Neuron (in vitro differentiated cells): Measurements from ENCODE around the gene ARHGAP28.

ENCODE experiments used
- H2AFZ ChIP-seq: one replicate; pipeline ENCODE4 v1.6.1; 2013; ENCODE audit warnings: low read depth, mild to moderate bottlenecking, inconsistent platforms, low read length, moderate library complexity
- H3K27me3 ChIP-seq: one replicate; pipeline ENCODE4 v1.6.1; 2013; ENCODE audit warnings: low read length; ENCODE audit not compliant: insufficient read depth
- H3K36me3 ChIP-seq: one replicate; pipeline ENCODE4 v1.6.1; 2013; ENCODE audit warnings: low read length; ENCODE audit not compliant: insufficient read depth
- H3K4me1 ChIP-seq: one replicate; pipeline ENCODE4 v1.6.1; 2013; ENCODE audit warnings: low read length; ENCODE audit not compliant: insufficient read depth
- H3K4me3 ChIP-seq: 2 replicates; pipeline ENCODE4 v1.5.1; 2013; ENCODE audit warnings: mild to moderate bottlenecking, low read length, moderate library complexity
- H3K9me3 ChIP-seq: one replicate; pipeline ENCODE4 v1.6.1; 2013; ENCODE audit warnings: low read length

The ARHGAP28 gene

GRCh38 chr18:6719910-6720683 lies 9.4 kb upstream of the ARHGAP28 start:
- Histone ChIP-seq H3K27me3 (no peaks in the 10 kb centered on the region), H3K36me3 (no peaks in the 10 kb centered on the region), H3K9me3 (no peaks in the 10 kb centered on the region), H2AFZ (no peak overlapping the region), H3K4me1 (no peaks in the 10 kb centered on the region), H3K4me3 (no peak overlapping the region)

GRCh38 chr18:6721755-6722154 lies 7.8 kb upstream of the ARHGAP28 start:
- H3K4me1 ChIP-seq = no peaks in the 10 kb centered on the region

GRCh38 chr18:6722690-6723089 lies 6.8 kb upstream of the ARHGAP28 start:
- H3K9me3 ChIP-seq = no peaks in the 10 kb centered on the region
- no peaks in the 10 kb centered on the region for H3K36me3 ChIP-seq
- H3K4me1 ChIP-seq = no peaks in the 10 kb centered on the region
- no peaks in the 10 kb centered on the region for H3K27me3 ChIP-seq
- H3K4me3 ChIP-seq = no peak overlapping the region
- no peak overlapping the region for H2AFZ ChIP-seq

More at GRCh38 chr18:6721755-6722154, 7.8 kb upstream of the ARHGAP28 start:
- no peaks in the 10 kb centered on the region for H3K27me3 ChIP-seq
- no peaks in the 10 kb centered on the region for H3K36me3 ChIP-seq
- H3K4me3 ChIP-seq = no peak overlapping the region
- H3K9me3 ChIP-seq = no peaks in the 10 kb centered on the region
- H2AFZ ChIP-seq = no peak overlapping the region

DNA sequence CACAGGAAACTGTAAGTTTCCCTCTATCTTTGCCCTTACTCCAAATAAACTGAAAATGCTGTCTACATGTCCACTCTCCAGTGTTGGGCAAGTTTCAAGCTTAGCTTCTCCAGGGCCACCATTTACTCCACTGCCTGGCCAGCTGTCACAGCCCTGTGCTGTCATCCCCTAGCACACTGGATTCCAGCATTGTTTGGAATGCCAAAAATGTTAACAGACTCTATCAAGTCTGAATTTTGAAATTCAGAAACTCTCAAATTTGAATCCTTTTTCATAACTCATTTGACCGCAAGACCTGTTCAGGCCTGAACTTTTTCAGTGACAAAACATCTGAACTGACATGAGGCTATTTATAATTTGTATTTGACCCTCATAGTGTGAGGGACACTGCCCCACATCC lies 5.2 kb upstream of the ARHGAP28 start:
- Histone ChIP-seq H3K27me3 (no peaks in the 10 kb centered on the region), H3K36me3 (no peaks in the 10 kb centered on the region), H3K4me3 (no peak overlapping the region), H3K9me3 (no peaks in the 10 kb centered on the region), H3K4me1 (no peaks in the 10 kb centered on the region), H2AFZ (no peak overlapping the region)

- peak overlapping the region; percentile 82 for H2AFZ ChIP-seq
- H3K9me3 ChIP-seq = no peaks in the 10 kb centered on the region
- H3K4me1 ChIP-seq = peaks cover 14% of the 10 kb centered on the region
- no peak overlapping the region for H3K4me3 ChIP-seq
- no peaks in the 10 kb centered on the region for H3K27me3 ChIP-seq
- no peaks in the 10 kb centered on the region for H3K36me3 ChIP-seq
Measured at GRCh38 chr18:6728331-6728730, 1.2 kb upstream of the ARHGAP28 start.

DNA sequence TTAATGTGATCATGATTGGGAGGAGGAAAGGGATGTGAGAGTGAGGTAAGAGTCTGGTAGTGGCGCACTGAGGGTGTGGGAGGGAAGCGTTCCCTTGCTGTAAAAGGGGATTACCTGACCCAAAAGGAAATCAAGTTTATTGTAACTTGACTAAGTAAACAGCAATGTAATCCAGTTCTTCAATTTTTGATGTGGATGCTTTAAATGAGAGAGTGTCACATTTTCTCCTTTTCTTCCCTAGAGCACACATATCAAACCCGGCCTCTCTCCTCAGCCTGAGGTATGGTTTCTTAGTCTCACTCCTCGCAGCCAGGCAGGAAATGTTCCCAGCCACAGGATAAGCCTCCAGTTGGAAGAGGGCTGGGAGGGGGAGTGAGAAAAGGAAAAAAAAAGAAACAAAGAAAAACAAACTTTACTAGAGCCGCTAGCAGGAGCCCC lies 688 bp upstream of the ARHGAP28 start:
- Histone ChIP-seq H3K9me3 (no peaks in the 10 kb centered on the region), H2AFZ (peak overlapping the region; percentile 82), H3K4me1 (peaks cover 14% of the 10 kb centered on the region), H3K27me3 (no peaks in the 10 kb centered on the region), H3K36me3 (no peaks in the 10 kb centered on the region), H3K4me3 (peak overlapping the region; percentile 68)

DNA sequence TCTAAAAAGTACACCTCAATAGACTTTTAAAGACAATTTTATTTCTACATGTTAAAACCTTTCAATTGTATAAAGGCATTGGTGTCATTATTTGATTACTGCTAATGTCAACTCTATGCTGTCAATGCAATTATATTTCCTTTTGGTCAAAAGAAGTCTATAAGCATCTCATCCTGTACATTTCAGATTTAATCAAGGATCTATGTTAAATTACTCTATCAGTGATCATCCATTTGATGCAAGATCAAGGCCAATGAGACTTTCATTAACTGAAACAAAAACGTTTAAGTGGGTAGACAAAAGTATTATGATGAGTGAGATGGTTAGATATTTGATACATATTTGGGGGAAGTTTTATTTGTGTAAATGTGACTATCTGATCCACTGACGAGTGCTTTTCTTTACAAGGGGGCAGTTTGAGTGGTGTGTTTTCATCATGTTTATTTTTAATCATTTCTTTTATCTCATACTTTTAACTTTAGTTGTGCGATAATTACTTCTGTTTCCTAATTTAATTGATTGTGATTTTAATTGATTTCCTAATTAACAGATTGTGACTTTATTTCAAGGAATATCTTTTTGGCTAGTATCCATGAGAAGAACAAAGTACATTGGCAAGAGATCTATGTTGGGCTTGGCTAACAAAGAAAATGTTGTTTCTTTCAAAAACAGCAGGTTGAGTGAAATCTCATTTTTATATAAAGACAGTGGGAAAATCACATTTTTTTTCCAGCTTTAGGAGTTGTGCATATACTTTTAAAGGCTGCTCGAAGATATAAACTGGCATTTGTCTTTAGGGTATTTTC lies 1.1 kb downstream of the ARHGAP28 start:
- Histone ChIP-seq H3K4me1 (peaks cover 14% of the 10 kb centered on the region), H3K27me3 (no peaks in the 10 kb centered on the region), H3K4me3 (peak overlapping the region; percentile 68), H3K9me3 (no peaks in the 10 kb centered on the region), H2AFZ (peak overlapping the region; percentile 82), H3K36me3 (no peaks in the 10 kb centered on the region)

- H3K4me1 ChIP-seq = peaks cover 14% of the 10 kb centered on the region
- no peaks in the 10 kb centered on the region for H3K9me3 ChIP-seq
- H2AFZ ChIP-seq = peak overlapping the region; percentile 82
- no peaks in the 10 kb centered on the region for H3K36me3 ChIP-seq
- H3K4me3 ChIP-seq = peak overlapping the region; percentile 68
- H3K27me3 ChIP-seq = no peaks in the 10 kb centered on the region
Measured at GRCh38 chr18:6731222-6731596, 1.7 kb downstream of the ARHGAP28 start.

GRCh38 chr18:6732952-6733351 lies 3.4 kb downstream of the ARHGAP28 start:
- Histone ChIP-seq H3K9me3 (no peaks in the 10 kb centered on the region), H3K27me3 (no peaks in the 10 kb centered on the region), H3K36me3 (no peaks in the 10 kb centered on the region), H3K4me3 (no peak overlapping the region), H2AFZ (no peak overlapping the region), H3K4me1 (peaks cover 20% of the 10 kb centered on the region)

- no peaks in the 10 kb centered on the region for H3K9me3 ChIP-seq
- no peak overlapping the region for H2AFZ ChIP-seq
- no peaks in the 10 kb centered on the region for H3K36me3 ChIP-seq
- H3K27me3 ChIP-seq = no peaks in the 10 kb centered on the region
- H3K4me1 ChIP-seq = peaks cover 26% of the 10 kb centered on the region
- no peak overlapping the region for H3K4me3 ChIP-seq
Measured at GRCh38 chr18:6733758-6734157, 4.2 kb downstream of the ARHGAP28 start.

DNA sequence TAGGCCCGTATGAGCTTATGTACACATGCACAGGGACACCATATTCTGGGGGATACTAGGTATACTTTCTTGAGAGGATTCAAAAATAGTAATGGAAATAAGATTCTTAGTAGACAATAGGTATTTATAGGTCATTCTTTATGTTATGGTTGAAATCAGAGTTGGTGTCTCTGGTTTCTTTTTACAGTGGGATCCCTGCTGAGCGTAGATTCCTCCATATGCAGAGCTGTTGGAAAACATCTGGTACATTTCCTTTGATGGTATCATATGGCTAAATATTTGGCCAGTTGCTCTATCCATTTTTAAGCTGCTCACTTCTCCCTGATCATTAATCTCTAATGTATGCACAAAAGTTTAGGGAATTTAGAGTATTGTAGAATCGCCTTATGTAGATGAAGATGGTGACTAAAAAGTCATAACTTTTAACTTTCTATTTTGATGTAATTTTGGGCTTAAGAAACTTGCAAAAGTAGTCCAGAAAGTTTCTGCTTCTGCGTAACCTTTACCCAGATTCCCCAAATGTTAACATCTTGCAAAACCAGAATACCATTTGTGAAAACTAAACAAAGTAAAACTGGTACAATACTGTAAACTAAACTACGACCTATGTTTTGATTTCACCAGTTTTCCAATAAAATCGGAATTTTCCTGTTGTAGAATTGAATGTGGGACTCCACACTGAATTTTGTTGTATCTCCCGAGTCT lies 5.4 kb downstream of the ARHGAP28 start:
- Histone ChIP-seq H3K4me1 (peaks cover 29% of the 10 kb centered on the region), H3K36me3 (no peaks in the 10 kb centered on the region), H3K4me3 (no peak overlapping the region), H3K9me3 (no peaks in the 10 kb centered on the region), H2AFZ (no peak overlapping the region), H3K27me3 (no peaks in the 10 kb centered on the region)

GRCh38 chr18:6737833-6738232 lies 8.3 kb downstream of the ARHGAP28 start:
- Histone ChIP-seq H3K4me3 (no peak overlapping the region), H2AFZ (no peak overlapping the region), H3K27me3 (no peaks in the 10 kb centered on the region), H3K9me3 (no peaks in the 10 kb centered on the region), H3K36me3 (no peaks in the 10 kb centered on the region), H3K4me1 (peaks cover 25% of the 10 kb centered on the region)

DNA sequence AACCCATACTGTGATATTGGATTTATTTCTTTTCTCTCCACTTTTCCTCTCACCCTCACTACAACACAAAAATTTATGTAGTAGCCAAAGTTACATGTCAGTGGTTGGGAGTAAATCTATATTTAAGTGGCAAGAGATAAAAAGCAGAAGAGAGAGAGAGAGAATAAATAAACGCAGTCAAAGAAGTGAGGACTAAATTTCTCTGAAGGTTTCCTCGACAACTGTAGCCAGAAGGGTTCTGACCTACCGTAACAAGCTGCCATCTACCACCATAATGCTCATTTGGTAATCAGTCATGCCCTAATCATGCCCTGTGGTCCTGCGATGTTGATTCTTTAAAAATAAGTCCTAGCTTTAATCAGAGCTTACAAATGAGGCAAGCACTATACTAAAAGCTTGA lies 9.1 kb downstream of the ARHGAP28 start:
- Histone ChIP-seq H2AFZ (no peak overlapping the region), H3K4me3 (no peak overlapping the region), H3K27me3 (no peaks in the 10 kb centered on the region), H3K4me1 (peaks cover 25% of the 10 kb centered on the region), H3K36me3 (no peaks in the 10 kb centered on the region), H3K9me3 (no peaks in the 10 kb centered on the region)
